ENCODE data around the gene CHCHD10.

CHCHD10 gene

DNA sequence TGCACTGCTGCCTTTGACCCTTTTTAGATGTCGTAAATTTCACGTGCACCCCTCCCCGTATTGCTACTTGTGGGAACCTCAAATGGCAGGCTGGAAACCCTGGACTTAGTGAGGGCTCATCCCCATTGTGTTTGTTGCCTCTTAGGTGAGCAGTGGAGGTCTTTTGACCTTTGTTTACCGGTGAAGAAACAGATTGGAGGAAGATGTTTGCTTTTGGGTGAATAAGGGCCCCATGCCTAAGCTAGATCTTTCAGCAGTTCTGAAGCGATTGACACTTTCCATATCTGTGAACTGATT is 19.8 kb upstream of the CHCHD10 start:
- H3K4me1 ChIP-seq (ENCODE audit: control insufficient read depth in 1 of 2, insufficient read depth in 2 of 2, low read length in 2 of 2) = peaks cover 29 to 33% of the 10 kb centered on the region in 2 donors
- H3K27ac ChIP-seq (ENCODE audit: low read depth, low read length) = no peak overlapping the region
- peak overlapping the region; percentile 71 to 82 for H3K9ac ChIP-seq (ENCODE audit: low read depth in 1 of 2, low read length in 2 of 2)
- peaks cover 5 to 21% of the 10 kb centered on the region in 2 donors for H3K36me3 ChIP-seq (ENCODE audit: control insufficient read depth in 1 of 2, insufficient read depth in 2 of 2, low read length in 2 of 2)
- no peaks in the 10 kb centered on the region for H3K27me3 ChIP-seq (ENCODE audit: control insufficient read depth in 1 of 2, insufficient read depth in 2 of 2, low read length in 2 of 2)
- peak overlapping the region; percentile 91 to 94 for H3K4me3 ChIP-seq (ENCODE audit: low read depth in 1 of 2, low read length in 2 of 2)
- no peaks in the 10 kb centered on the region for H3K9me3 ChIP-seq (ENCODE audit: control insufficient read depth in 1 of 2, low read length in 2 of 2)

DNA sequence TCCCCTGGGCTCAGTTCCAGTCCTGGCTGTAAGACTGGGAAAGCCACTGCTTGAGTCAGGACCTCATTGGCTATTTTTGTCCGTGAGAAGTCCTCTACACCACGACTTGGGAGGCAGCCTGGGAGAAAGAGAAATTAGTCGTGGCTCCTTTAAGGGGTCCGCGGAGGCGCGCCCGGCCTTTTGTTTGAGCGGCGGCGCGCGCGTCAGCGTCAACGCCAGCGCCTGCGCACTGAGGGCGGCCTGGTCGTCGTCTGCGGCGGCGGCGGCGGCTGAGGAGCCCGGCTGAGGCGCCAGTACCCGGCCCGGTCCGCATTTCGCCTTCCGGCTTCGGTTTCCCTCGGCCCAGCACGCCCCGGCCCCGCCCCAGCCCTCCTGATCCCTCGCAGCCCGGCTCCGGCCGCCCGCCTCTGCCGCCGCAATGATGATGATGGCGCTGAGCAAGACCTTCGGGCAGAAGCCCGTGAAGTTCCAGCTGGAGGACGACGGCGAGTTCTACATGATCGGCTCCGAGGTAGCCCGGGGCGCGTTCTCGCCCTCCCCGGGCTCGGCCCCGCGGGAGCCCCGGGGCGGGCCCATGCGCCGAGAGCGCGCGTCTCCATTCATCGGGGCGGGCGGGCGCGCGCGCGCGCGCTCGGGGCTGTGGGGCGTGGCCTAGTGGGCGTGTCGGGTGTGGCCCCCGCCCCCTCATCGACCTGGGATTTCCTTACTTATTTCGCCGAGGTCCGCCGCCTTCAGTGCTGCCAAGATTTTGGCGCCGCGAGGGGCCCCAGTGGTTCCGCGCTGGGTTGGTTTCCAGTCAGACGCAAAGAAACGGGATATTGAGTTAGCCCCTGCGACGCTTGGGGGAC is 19.2 kb upstream of the CHCHD10 start, which contains the start of gene SMARCB1:
SMARCB1 (plus strand) TSS at position 215 of the 848 bp plus-strand sequence; CDS start at position 419, 204 bp downstream.
- Histone ChIP-seq H3K36me3 (ENCODE audit: control insufficient read depth in 1 of 2, insufficient read depth in 2 of 2, low read length in 2 of 2) (peaks cover under 1 to 15% of the 10 kb centered on the region in 2 donors), H3K9ac (ENCODE audit: low read depth in 1 of 2, low read length in 2 of 2) (peak within 1 kb of the TSS; percentile 71 to 82), H3K4me3 (ENCODE audit: low read depth in 1 of 2, low read length in 2 of 2) (peak within 1 kb of the TSS; percentile 91 to 94), H3K27me3 (ENCODE audit: control insufficient read depth in 1 of 2, insufficient read depth in 2 of 2, low read length in 2 of 2) (no peaks in the 10 kb centered on the region), H3K27ac (ENCODE audit: low read depth, low read length) (peak within 1 kb of the TSS; percentile 99), H3K4me1 (ENCODE audit: control insufficient read depth in 1 of 2, insufficient read depth in 2 of 2, low read length in 2 of 2) (peaks cover 29 to 33% of the 10 kb centered on the region in 2 donors), H3K9me3 (ENCODE audit: control insufficient read depth in 1 of 2, low read length in 2 of 2) (no peaks in the 10 kb centered on the region)

DNA sequence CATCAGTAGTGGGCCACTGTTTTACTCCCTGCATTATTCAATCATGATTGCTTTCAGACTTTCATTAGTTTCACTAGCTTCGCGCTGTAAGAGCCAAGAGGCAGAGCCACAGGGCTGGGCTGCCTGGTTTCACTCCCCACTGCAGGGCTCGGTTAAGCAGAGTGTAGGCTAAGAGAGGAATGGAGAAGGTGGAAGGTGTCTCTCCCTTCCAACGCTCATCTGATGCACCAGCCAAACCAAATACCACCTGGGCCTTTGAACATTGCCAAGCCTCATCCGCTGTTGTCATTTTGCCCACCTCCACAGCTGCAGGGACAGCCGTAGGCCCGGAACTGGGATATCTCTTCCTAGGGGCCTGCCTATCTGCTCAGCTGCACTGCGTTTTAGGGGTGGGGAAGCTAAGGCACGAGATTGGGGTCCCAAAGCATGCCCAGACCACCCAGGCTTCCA is 18.5 kb upstream of the CHCHD10 start:
- H3K27me3 ChIP-seq (ENCODE audit: control insufficient read depth in 1 of 2, insufficient read depth in 2 of 2, low read length in 2 of 2) = no peaks in the 10 kb centered on the region
- H3K27ac ChIP-seq (ENCODE audit: low read depth, low read length) = peak overlapping the region; percentile 99
- H3K4me1 ChIP-seq (ENCODE audit: control insufficient read depth in 1 of 2, insufficient read depth in 2 of 2, low read length in 2 of 2) = peaks cover 29 to 33% of the 10 kb centered on the region in 2 donors
- H3K36me3 ChIP-seq (ENCODE audit: control insufficient read depth in 1 of 2, insufficient read depth in 2 of 2, low read length in 2 of 2) = peaks cover 0 to 9% of the 10 kb centered on the region in 2 donors
- no peaks in the 10 kb centered on the region for H3K9me3 ChIP-seq (ENCODE audit: control insufficient read depth in 1 of 2, low read length in 2 of 2)
- peak overlapping the region; percentile 71 to 77 for H3K9ac ChIP-seq (ENCODE audit: low read depth in 1 of 2, low read length in 2 of 2)
- peak overlapping the region; percentile 67 to 94 for H3K4me3 ChIP-seq (ENCODE audit: low read depth in 1 of 2, low read length in 2 of 2)

DNA sequence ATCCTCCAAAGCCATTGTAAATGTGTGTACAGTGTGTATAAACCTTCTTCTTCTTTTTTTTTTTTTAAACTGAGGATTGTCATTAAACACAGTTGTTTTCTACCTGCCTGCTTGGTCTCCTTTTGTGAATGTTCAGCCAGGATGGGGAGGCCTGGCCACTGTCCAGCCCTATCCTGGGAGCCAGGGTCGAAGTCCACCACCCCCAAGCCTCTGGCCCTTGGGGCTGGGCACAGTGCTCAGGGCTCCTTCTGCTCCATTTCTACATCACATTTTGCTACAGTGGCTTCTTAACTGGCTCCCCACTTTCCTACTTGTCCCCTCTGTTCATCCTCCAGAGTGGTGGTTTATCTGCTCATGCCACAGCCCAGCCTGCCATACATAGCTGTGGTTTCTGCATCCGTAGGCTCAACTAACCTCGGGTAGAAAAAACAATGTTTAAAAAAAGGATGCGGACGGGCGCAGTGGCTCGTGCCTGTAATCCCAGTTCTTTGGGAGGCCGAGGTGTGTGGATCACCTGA is 16.5 kb upstream of the CHCHD10 start:
- H3K9me3 ChIP-seq (ENCODE audit: control insufficient read depth in 1 of 2, low read length in 2 of 2) = no peaks in the 10 kb centered on the region
- H3K27me3 ChIP-seq (ENCODE audit: control insufficient read depth in 1 of 2, insufficient read depth in 2 of 2, low read length in 2 of 2) = no peaks in the 10 kb centered on the region
- no peak overlapping the region for H3K4me3 ChIP-seq (ENCODE audit: low read depth in 1 of 2, low read length in 2 of 2)
- H3K9ac ChIP-seq (ENCODE audit: low read depth in 1 of 2, low read length in 2 of 2) = no peak overlapping the region
- H3K27ac ChIP-seq (ENCODE audit: low read depth, low read length) = no peak overlapping the region
- peaks cover 26 to 29% of the 10 kb centered on the region in 2 donors for H3K4me1 ChIP-seq (ENCODE audit: control insufficient read depth in 1 of 2, insufficient read depth in 2 of 2, low read length in 2 of 2)
- no peaks in the 10 kb centered on the region for H3K36me3 ChIP-seq (ENCODE audit: control insufficient read depth in 1 of 2, insufficient read depth in 2 of 2, low read length in 2 of 2)

DNA sequence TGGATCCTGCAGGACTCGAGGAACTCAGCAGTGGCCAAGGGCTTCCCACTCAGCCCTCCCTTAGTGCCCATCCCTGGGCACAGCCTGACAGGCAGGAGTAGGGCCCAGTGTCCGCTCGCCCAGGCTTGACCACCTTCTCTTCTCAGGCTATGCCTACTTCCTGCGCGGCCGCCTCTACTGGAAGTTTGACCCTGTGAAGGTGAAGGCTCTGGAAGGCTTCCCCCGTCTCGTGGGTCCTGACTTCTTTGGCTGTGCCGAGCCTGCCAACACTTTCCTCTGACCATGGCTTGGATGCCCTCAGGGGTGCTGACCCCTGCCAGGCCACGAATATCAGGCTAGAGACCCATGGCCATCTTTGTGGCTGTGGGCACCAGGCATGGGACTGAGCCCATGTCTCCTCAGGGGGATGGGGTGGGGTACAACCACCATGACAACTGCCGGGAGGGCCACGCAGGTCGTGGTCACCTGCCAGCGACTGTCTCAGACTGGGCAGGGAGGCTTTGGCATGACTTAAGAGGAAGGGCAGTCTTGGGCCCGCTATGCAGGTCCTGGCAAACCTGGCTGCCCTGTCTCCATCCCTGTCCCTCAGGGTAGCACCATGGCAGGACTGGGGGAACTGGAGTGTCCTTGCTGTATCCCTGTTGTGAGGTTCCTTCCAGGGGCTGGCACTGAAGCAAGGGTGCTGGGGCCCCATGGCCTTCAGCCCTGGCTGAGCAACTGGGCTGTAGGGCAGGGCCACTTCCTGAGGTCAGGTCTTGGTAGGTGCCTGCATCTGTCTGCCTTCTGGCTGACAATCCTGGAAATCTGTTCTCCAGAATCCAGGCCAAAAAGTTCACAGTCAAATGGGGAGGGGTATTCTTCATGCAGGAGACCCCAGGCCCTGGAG is 15.7 kb upstream of the CHCHD10 start:
- H3K9me3 ChIP-seq (ENCODE audit: control insufficient read depth in 1 of 2, low read length in 2 of 2) = no peaks in the 10 kb centered on the region

DNA sequence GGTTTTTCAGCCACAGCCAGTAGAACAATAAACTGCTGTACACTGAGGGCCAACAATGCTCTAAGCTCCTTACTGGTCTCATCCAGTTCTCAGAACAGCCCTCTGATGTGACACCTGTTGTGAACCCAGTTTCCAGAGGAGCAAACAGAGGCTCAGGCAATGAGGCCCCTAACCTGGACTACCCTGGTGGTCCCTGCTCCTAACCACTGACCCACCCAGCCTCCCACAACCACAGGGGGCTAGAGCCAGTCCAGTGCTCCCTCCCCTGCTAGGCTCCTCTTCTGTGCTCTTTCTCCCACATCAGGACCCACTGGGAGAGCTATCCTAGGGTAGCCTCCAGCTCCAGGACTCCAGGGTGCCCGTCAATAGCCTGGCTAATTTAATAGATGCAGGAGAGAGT is 14.9 kb upstream of the CHCHD10 start:
- Histone ChIP-seq H3K27me3 (ENCODE audit: control insufficient read depth in 1 of 2, insufficient read depth in 2 of 2, low read length in 2 of 2) (no peaks in the 10 kb centered on the region), H3K36me3 (ENCODE audit: control insufficient read depth in 1 of 2, insufficient read depth in 2 of 2, low read length in 2 of 2) (no peaks in the 10 kb centered on the region), H3K9me3 (ENCODE audit: control insufficient read depth in 1 of 2, low read length in 2 of 2) (no peaks in the 10 kb centered on the region), H3K27ac (ENCODE audit: low read depth, low read length) (no peak overlapping the region), H3K9ac (ENCODE audit: low read depth in 1 of 2, low read length in 2 of 2) (no peak overlapping the region), H3K4me3 (ENCODE audit: low read depth in 1 of 2, low read length in 2 of 2) (no peak overlapping the region), H3K4me1 (ENCODE audit: control insufficient read depth in 1 of 2, insufficient read depth in 2 of 2, low read length in 2 of 2) (peaks cover 13 to 20% of the 10 kb centered on the region in 2 donors)

More for the DNA sequence above, 15.7 kb upstream of the CHCHD10 start:
- H3K27ac ChIP-seq (ENCODE audit: low read depth, low read length) = no peak overlapping the region
- no peaks in the 10 kb centered on the region for H3K27me3 ChIP-seq (ENCODE audit: control insufficient read depth in 1 of 2, insufficient read depth in 2 of 2, low read length in 2 of 2)
- H3K9ac ChIP-seq (ENCODE audit: low read depth in 1 of 2, low read length in 2 of 2) = no peak overlapping the region
- H3K4me3 ChIP-seq (ENCODE audit: low read depth in 1 of 2, low read length in 2 of 2) = no peak overlapping the region
- peaks cover 21 to 26% of the 10 kb centered on the region in 2 donors for H3K4me1 ChIP-seq (ENCODE audit: control insufficient read depth in 1 of 2, insufficient read depth in 2 of 2, low read length in 2 of 2)
- no peaks in the 10 kb centered on the region for H3K36me3 ChIP-seq (ENCODE audit: control insufficient read depth in 1 of 2, insufficient read depth in 2 of 2, low read length in 2 of 2)

DNA sequence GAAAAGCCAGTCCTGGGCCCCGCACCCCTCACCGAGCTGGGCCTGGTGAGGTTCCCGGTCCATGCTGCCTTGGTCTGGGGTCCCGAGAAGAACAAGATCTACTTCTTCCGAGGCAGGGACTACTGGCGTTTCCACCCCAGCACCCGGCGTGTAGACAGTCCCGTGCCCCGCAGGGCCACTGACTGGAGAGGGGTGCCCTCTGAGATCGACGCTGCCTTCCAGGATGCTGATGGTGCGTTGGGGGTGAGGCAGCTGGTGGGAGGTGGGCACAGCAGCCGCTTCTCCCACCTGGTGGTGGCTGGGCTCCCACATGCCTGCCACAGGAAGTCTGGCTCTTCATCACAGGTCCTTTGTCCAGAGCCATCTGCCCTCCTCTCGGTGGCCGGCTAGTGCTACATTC is 14.5 kb upstream of the CHCHD10 start:
- no peaks in the 10 kb centered on the region for H3K9me3 ChIP-seq (ENCODE audit: control insufficient read depth in 1 of 2, low read length in 2 of 2)
- H3K27ac ChIP-seq (ENCODE audit: low read depth, low read length) = no peak overlapping the region
- no peak overlapping the region for H3K9ac ChIP-seq (ENCODE audit: low read depth in 1 of 2, low read length in 2 of 2)
- H3K4me3 ChIP-seq (ENCODE audit: low read depth in 1 of 2, low read length in 2 of 2) = no peak overlapping the region
- H3K4me1 ChIP-seq (ENCODE audit: control insufficient read depth in 1 of 2, insufficient read depth in 2 of 2, low read length in 2 of 2) = peaks cover 11 to 18% of the 10 kb centered on the region in 2 donors
- H3K36me3 ChIP-seq (ENCODE audit: control insufficient read depth in 1 of 2, insufficient read depth in 2 of 2, low read length in 2 of 2) = no peaks in the 10 kb centered on the region
- no peaks in the 10 kb centered on the region for H3K27me3 ChIP-seq (ENCODE audit: control insufficient read depth in 1 of 2, insufficient read depth in 2 of 2, low read length in 2 of 2)

DNA sequence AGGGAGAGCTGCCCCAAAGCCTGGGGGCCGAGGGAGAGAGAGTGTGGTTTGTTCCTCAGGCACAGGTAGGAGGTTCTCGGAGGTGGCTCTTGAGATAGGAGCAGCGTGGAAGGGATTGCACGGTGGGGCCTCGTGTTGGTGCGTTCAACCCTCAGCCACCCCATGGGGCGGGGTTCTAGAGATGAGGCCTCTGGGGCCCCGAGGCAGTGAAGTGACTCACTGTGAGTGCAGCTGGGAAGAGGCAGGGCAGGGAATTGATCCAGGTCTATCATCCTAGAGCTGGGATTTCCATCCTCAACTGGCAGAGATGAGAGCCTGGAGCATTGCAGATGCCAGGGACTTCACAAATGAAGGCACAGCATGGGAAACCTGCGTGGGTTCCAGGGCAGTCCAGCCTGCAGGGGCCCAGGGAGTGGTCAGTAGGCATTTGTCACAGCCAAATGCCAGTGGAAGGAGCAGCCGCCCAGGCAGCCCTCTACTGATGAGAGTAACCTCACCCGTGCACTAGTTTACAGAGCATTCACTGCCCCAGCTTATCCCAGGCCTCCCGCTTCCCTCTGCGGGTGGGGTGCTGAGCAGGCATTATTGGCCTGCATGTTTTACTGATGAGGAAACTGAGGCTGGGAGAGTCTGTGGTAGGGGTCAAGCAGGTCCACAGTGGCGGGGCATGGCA is 13.9 kb upstream of the CHCHD10 start:
- H3K27me3 ChIP-seq (ENCODE audit: control insufficient read depth in 1 of 2, insufficient read depth in 2 of 2, low read length in 2 of 2) = no peaks in the 10 kb centered on the region
- no peaks in the 10 kb centered on the region for H3K36me3 ChIP-seq (ENCODE audit: control insufficient read depth in 1 of 2, insufficient read depth in 2 of 2, low read length in 2 of 2)
- H3K27ac ChIP-seq (ENCODE audit: low read depth, low read length) = no peak overlapping the region
- no peak overlapping the region for H3K9ac ChIP-seq (ENCODE audit: low read depth in 1 of 2, low read length in 2 of 2)
- peaks cover 11 to 18% of the 10 kb centered on the region in 2 donors for H3K4me1 ChIP-seq (ENCODE audit: control insufficient read depth in 1 of 2, insufficient read depth in 2 of 2, low read length in 2 of 2)
- H3K9me3 ChIP-seq (ENCODE audit: control insufficient read depth in 1 of 2, low read length in 2 of 2) = no peaks in the 10 kb centered on the region
- H3K4me3 ChIP-seq (ENCODE audit: low read depth in 1 of 2, low read length in 2 of 2) = no peak overlapping the region

DNA sequence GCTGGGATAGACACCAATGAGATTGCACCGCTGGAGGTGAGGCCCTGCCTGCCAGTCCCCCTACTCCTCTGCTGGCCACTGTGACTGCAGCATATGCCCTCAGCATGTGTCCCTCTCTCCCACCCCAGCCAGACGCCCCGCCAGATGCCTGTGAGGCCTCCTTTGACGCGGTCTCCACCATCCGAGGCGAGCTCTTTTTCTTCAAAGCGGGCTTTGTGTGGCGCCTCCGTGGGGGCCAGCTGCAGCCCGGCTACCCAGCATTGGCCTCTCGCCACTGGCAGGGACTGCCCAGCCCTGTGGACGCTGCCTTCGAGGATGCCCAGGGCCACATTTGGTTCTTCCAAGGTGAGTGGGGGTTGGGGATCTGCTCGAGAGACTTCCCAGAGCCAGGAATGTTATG is 13.3 kb upstream of the CHCHD10 start:
- Histone ChIP-seq H3K27ac (ENCODE audit: low read depth, low read length) (no peak overlapping the region), H3K4me3 (ENCODE audit: low read depth in 1 of 2, low read length in 2 of 2) (no peak overlapping the region), H3K4me1 (ENCODE audit: control insufficient read depth in 1 of 2, insufficient read depth in 2 of 2, low read length in 2 of 2) (peaks cover 6 to 12% of the 10 kb centered on the region in 2 donors), H3K36me3 (ENCODE audit: control insufficient read depth in 1 of 2, insufficient read depth in 2 of 2, low read length in 2 of 2) (no peaks in the 10 kb centered on the region), H3K27me3 (ENCODE audit: control insufficient read depth in 1 of 2, insufficient read depth in 2 of 2, low read length in 2 of 2) (no peaks in the 10 kb centered on the region), H3K9ac (ENCODE audit: low read depth in 1 of 2, low read length in 2 of 2) (no peak overlapping the region), H3K9me3 (ENCODE audit: control insufficient read depth in 1 of 2, low read length in 2 of 2) (no peaks in the 10 kb centered on the region)
